Peyer's patch (tissue), 4 donors: ENCODE data around the gene MGA. TPM values are rescaled to one million over a fixed set of nuclear protein-coding genes. Genes with fewer than 3 reads are reported as not detected.

Experiments used
- DNase-seq, 3 donors: peaks; one replicate each; pipeline ENCODE4 v3.0.0-alpha.2; 2017 to 2019
- H3K27ac ChIP-seq, 4 donors: fragments of 200-600 bp; sonication (generic); one replicate each; pipeline ENCODE4 v1.5.1; 2016 to 2019
- H3K27me3 ChIP-seq, 2 donors: fragments of 200-600 bp; sonication (generic); one replicate each; pipeline ENCODE4 v1.5.1; 2019
- H3K36me3 ChIP-seq, 3 donors: fragments of 200-600 bp; sonication (generic); one replicate each; pipeline ENCODE4 v1.5.1; 2016 to 2019
- H3K4me1 ChIP-seq, 4 donors: fragments of 200-600 bp; sonication (generic); one replicate each; pipeline ENCODE4 v1.5.1; 2016 to 2019
- H3K4me3 ChIP-seq, 4 donors: fragments of 200-600 bp; sonication (generic); 1 replicate in 3 of 4; 2 replicates in 1 of 4; pipeline ENCODE4 v1.5.1; 2016 to 2019; ENCODE audit warnings: mild to moderate bottlenecking in 1 of 4
- H3K9me3 ChIP-seq, 4 donors: fragments of 200-600 bp; sonication (generic); one replicate each; pipeline ENCODE4 v1.5.1; 2016 to 2019; ENCODE audit warnings: mild to moderate bottlenecking in 1 of 4
- CTCF ChIP-seq, 6 experiments: fragments of 450-650 bp in 4 of 6; fragments of 200-600 bp in 2 of 6; sonication (generic) in 1 of 6; IDR thresholded peaks; one replicate each; pipeline ENCODE4 v1.5.1; 2017 to 2019; ENCODE audit warnings: antibody characterized with exemption in 6 of 6, mild to moderate bottlenecking in 3 of 6, moderate library complexity in 1 of 6
- POLR2A ChIP-seq, 2 donors: fragments of 450-650 bp; IDR thresholded peaks; one replicate each; pipeline ENCODE4 v1.5.1; 2017; ENCODE audit warnings: antibody characterized with exemption in 2 of 2, mild to moderate bottlenecking in 2 of 2, moderate library complexity in 2 of 2
- total RNA-seq, 4 donors: library from RNA; depleted of rRNA; stranded (reverse); fragments of >200 nt; gene quantifications; one replicate each; pipeline ENCODE4 v1.1.0, GENCODE V29; 2016

Gene MGA
- total RNA-seq, 4 donors from 2014 or later = 39.7 to 143 (median 69.8) TPM

- no peak for DNase-seq
- TF ChIP-seq POLR2A (IDR thresholded peaks at IDR 0.05) (no peak), CTCF (IDR thresholded peaks at IDR 0.05) (no peak)
- Histone ChIP-seq H3K9me3 (no peaks in the 10 kb centered on the region), H3K4me3 (no peak overlapping the region), H3K27ac (no peak overlapping the region), H3K27me3 (no peaks in the 10 kb centered on the region), H3K4me1 (peaks cover 0 to 1% (median 0%) of the 10 kb centered on the region in 4 donors), H3K36me3 (peaks cover 0 to 16% (median 0%) of the 10 kb centered on the region in 3 donors)
Observed at GRCh38 chr15:41809526-41810220, 149.5 kb downstream of the MGA start.

- Histone ChIP-seq H3K4me1 (no peaks in the 10 kb centered on the region), H3K27me3 (no peaks in the 10 kb centered on the region), H3K27ac (no peak overlapping the region), H3K4me3 (no peak overlapping the region), H3K36me3 (peaks cover 0 to 26% (median 0%) of the 10 kb centered on the region in 3 donors), H3K9me3 (no peaks in the 10 kb centered on the region)
- no peak for TF ChIP-seq POLR2A (IDR thresholded peaks at IDR 0.05)
- TF ChIP-seq CTCF (IDR thresholded peaks at IDR 0.05) = no peak
- no peak for DNase-seq
Observed at GRCh38 chr15:41810651-41811431, 150.6 kb downstream of the MGA start.

GRCh38 chr15:41811432-41812195 lies 151.4 kb downstream of the MGA start:
- no peak overlapping the region for H3K4me3 ChIP-seq
- DNase-seq = peak; percentile 80 to 92 (median 86)
- peaks cover 0 to 29% (median 0%) of the 10 kb centered on the region in 3 donors for H3K36me3 ChIP-seq
- no peaks in the 10 kb centered on the region for H3K4me1 ChIP-seq
- no peak overlapping the region for H3K27ac ChIP-seq
- no peaks in the 10 kb centered on the region for H3K27me3 ChIP-seq
- H3K9me3 ChIP-seq = no peaks in the 10 kb centered on the region
- TF ChIP-seq CTCF (IDR thresholded peaks at IDR 0.05) = peak; percentile 82 to 93 (median 92)
- no peak for TF ChIP-seq POLR2A (IDR thresholded peaks at IDR 0.05)

- no peak for DNase-seq
- Histone ChIP-seq H3K4me1 (no peaks in the 10 kb centered on the region), H3K9me3 (no peaks in the 10 kb centered on the region), H3K27me3 (no peaks in the 10 kb centered on the region), H3K36me3 (peaks cover 0 to 39% (median 0%) of the 10 kb centered on the region in 3 donors), H3K27ac (no peak overlapping the region), H3K4me3 (no peak overlapping the region)
- no peak for TF ChIP-seq POLR2A (IDR thresholded peaks at IDR 0.05)
- no peak for TF ChIP-seq CTCF (IDR thresholded peaks at IDR 0.05)
Observed at GRCh38 chr15:41812820-41813375, 152.7 kb downstream of the MGA start.

- no peaks in the 10 kb centered on the region for H3K27me3 ChIP-seq
- no peaks in the 10 kb centered on the region for H3K4me1 ChIP-seq
- no peak overlapping the region for H3K27ac ChIP-seq
- H3K4me3 ChIP-seq = no peak overlapping the region
- TF ChIP-seq CTCF (IDR thresholded peaks at IDR 0.05) = no peak
- TF ChIP-seq POLR2A (IDR thresholded peaks at IDR 0.05) = no peak
- H3K9me3 ChIP-seq = no peaks in the 10 kb centered on the region
- DNase-seq = no peak
- peaks cover 0 to 44% (median 0%) of the 10 kb centered on the region in 3 donors for H3K36me3 ChIP-seq
Observed at GRCh38 chr15:41813426-41813825, 153.2 kb downstream of the MGA start.
